GM18499 (cell line): ENCODE data around the gene TTI1.

Experiments
- ATAC-seq: cut with Tn5 transposase; IDR thresholded peaks from one replicate; pipeline ENCODE4 v1.9.1; 2021; ENCODE audit warnings: moderate number of reproducible peaks; ENCODE audit not compliant: insufficient read depth, unreplicated experiment

The TTI1 gene

GRCh38 chr20:38055848-38056247 lies 22.6 kb upstream of the TTI1 start:
- ATAC-seq, result no peak

GRCh38 chr20:38055294-38055693 lies 22.0 kb upstream of the TTI1 start:
- ATAC-seq, result no peak

GRCh38 chr20:38054647-38055046 lies 21.4 kb upstream of the TTI1 start:
- no peak for ATAC-seq

- no peak for ATAC-seq
Measured at GRCh38 chr20:38052870-38053269, 19.6 kb upstream of the TTI1 start.

- ATAC-seq, result no peak
Measured at GRCh38 chr20:38050686-38051085, 17.4 kb upstream of the TTI1 start.

GRCh38 chr20:38049800-38050199 lies 16.5 kb upstream of the TTI1 start:
- no peak for ATAC-seq

GRCh38 chr20:38046572-38046971 lies 13.3 kb upstream of the TTI1 start:
- ATAC-seq, result no peak

GRCh38 chr20:38044685-38045084 lies 11.4 kb upstream of the TTI1 start:
- ATAC-seq, result no peak

GRCh38 chr20:38043512-38044300 lies 10.4 kb upstream of the TTI1 start:
- no peak for ATAC-seq

- no peak for ATAC-seq
Measured at GRCh38 chr20:38040276-38040675, 7.0 kb upstream of the TTI1 start.

GRCh38 chr20:38036366-38036765 lies 3.1 kb upstream of the TTI1 start:
- ATAC-seq, result no peak

GRCh38 chr20:38034961-38035360 lies 1.7 kb upstream of the TTI1 start:
- ATAC-seq, result no peak

GRCh38 chr20:38034108-38034649 lies 923 bp upstream of the TTI1 start:
- ATAC-seq, result no peak

- peak; percentile 18 for ATAC-seq
Measured at GRCh38 chr20:38032585-38033329, 499 bp downstream of the TTI1 start.

GRCh38 chr20:38031957-38032356 lies 1.3 kb downstream of the TTI1 start:
- no peak for ATAC-seq

GRCh38 chr20:38029453-38029852 lies 3.8 kb downstream of the TTI1 start:
- no peak for ATAC-seq

- ATAC-seq, result no peak
Measured at GRCh38 chr20:38024496-38024895, 8.8 kb downstream of the TTI1 start.

GRCh38 chr20:38023181-38024001 lies 9.9 kb downstream of the TTI1 start:
- ATAC-seq, result no peak

- ATAC-seq, result no peak
Measured at GRCh38 chr20:38021087-38021772, 12.0 kb downstream of the TTI1 start.

- no peak for ATAC-seq
Measured at GRCh38 chr20:38018385-38018784, 14.9 kb downstream of the TTI1 start.
